T-helper 2 cell treated with Interferon-gamma antibody and Interleukin-4, amounts not matched to agents 100 ng/mL and 5 ng/mL, for 36 hours (primary cell): ENCODE data around the gene ATF7IP2. TPM values are rescaled to one million over a fixed set of nuclear protein-coding genes. Genes with fewer than 3 reads are reported as not detected.
"Not testable (repeated sequence)": the region's sequence is repeated elsewhere in the genome, so short reads cannot be mapped to it uniquely, and the experiment has no call there.

ENCODE experiments used
- intact Hi-C: fragments of 100-400 bp; cut with micrococcal nuclease; formaldehyde crosslinking; loops from one replicate; pipeline ENCODE4 v1.15.1; 2023
- total RNA-seq: library from RNA; stranded (reverse); gene quantifications from 2 replicates; pipeline ENCODE4 v1.2.3, GENCODE V29; 2022

Gene ATF7IP2, protein sequence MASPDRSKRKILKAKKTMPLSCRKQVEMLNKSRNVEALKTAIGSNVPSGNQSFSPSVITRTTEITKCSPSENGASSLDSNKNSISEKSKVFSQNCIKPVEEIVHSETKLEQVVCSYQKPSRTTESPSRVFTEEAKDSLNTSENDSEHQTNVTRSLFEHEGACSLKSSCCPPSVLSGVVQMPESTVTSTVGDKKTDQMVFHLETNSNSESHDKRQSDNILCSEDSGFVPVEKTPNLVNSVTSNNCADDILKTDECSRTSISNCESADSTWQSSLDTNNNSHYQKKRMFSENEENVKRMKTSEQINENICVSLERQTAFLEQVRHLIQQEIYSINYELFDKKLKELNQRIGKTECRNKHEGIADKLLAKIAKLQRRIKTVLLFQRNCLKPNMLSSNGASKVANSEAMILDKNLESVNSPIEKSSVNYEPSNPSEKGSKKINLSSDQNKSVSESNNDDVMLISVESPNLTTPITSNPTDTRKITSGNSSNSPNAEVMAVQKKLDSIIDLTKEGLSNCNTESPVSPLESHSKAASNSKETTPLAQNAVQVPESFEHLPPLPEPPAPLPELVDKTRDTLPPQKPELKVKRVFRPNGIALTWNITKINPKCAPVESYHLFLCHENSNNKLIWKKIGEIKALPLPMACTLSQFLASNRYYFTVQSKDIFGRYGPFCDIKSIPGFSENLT
- 41.9 and 45.7 TPM in 2 replicates for total RNA-seq

DNA sequence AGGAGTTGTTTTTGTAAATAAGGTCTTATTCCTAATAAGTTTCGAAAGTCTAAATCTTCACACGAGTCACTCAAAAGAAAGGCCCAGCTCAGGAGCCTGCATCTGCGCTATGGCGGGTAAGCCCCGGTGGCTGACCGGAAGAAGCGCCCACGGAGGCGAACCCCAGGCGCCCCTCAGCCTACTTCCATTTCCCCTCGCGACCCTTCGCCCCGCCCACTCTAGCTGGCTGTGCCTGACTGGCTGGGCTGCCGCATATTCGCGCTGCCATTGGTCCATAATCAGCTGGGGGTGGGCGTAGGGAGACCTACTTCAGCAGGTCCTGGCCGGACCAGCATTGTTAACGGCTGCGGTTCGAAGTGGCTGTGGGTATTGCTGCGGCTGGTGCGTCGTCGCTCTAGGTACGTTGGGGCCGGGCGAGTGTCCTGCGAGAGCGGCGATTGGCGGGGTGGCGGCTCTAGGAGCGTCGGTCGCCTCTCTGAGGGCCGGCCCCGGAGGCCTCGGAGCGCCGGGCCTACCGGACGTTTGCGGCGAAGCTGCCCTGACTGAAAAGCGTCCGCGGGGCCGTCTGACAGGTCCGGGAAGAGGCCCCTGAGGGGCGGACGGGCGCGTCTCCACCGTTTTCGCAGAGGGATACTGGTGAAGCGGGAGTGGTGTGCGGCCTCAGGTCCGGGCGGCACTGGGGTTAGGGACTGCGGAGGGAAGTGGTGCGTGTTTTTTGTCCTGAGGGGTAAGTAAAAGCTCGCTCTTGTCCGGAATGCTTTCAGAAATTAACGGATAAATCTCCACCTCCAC lies at the start of gene ATF7IP2:
Gene ATF7IP2, plus strand, starts transcription at position 337 of the 792 bp plus-strand sequence. CDS start 44,560 bp downstream, outside the sequence.
- intact Hi-C loops = loop anchor here (5.0 kb wide), 3 partner anchors 121 to 491 kb away; partner anchors contain the start of genes CIITA and NUBP1

DNA sequence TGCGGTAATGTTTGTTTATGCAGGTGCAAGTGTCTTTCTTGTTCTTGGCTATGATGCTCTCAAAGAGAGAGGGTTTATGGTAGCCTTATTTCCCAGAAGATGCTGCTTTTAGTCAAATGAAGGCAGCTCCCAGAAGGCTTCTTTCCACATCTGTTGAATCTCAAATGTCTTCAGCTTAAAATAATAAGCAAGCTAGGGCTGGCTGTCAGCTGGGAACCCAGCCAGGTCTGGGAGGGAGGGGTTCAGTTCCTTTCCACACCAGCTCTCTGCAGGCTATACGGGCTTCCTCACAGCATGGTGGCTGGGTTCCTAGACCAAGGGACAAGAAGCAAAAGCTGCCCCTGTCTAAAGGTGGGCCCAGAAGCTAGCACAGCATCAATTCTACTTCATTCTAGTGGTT lies 47.4 kb upstream of the ATF7IP2 start:
- intact Hi-C loops = no loop called here

- intact Hi-C loops = no loop called here
These were observed 45.8 kb upstream of the ATF7IP2 start for GRCh38 chr16:10339777-10340732.

- intact Hi-C loops = no loop called here
These were observed 42.6 kb upstream of the ATF7IP2 start for GRCh38 chr16:10343124-10343760.

DNA sequence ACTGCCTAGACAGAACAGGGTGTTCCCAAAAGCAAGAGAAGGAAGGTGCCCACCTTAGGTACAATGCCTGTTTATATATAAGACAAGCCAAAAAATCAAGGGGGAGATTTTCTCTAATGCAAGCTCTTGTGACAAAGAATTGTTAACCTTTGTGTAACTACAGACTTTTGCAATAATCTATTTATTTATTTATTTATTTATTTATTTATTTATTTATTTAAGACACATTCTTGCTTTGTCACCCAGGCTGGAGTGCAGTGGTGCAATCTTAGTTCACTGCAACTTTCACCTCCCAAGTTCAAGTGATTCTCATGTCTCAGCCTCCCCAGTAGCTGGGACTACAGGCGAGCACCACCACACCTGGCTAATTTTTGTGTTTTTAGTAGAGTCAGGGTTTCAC lies 41.2 kb upstream of the ATF7IP2 start:
- intact Hi-C loops = not testable (repeated sequence)

- intact Hi-C loops = no loop called here
These were observed 40.2 kb upstream of the ATF7IP2 start for GRCh38 chr16:10345629-10346028.

- intact Hi-C loops = no loop called here
These were observed 36.0 kb upstream of the ATF7IP2 start for GRCh38 chr16:10349851-10350250.

- intact Hi-C loops = no loop called here
These were observed 33.6 kb upstream of the ATF7IP2 start for GRCh38 chr16:10352262-10352661.

GRCh38 chr16:10355589-10355988 lies 30.3 kb upstream of the ATF7IP2 start:
- intact Hi-C loops = no loop called here

DNA sequence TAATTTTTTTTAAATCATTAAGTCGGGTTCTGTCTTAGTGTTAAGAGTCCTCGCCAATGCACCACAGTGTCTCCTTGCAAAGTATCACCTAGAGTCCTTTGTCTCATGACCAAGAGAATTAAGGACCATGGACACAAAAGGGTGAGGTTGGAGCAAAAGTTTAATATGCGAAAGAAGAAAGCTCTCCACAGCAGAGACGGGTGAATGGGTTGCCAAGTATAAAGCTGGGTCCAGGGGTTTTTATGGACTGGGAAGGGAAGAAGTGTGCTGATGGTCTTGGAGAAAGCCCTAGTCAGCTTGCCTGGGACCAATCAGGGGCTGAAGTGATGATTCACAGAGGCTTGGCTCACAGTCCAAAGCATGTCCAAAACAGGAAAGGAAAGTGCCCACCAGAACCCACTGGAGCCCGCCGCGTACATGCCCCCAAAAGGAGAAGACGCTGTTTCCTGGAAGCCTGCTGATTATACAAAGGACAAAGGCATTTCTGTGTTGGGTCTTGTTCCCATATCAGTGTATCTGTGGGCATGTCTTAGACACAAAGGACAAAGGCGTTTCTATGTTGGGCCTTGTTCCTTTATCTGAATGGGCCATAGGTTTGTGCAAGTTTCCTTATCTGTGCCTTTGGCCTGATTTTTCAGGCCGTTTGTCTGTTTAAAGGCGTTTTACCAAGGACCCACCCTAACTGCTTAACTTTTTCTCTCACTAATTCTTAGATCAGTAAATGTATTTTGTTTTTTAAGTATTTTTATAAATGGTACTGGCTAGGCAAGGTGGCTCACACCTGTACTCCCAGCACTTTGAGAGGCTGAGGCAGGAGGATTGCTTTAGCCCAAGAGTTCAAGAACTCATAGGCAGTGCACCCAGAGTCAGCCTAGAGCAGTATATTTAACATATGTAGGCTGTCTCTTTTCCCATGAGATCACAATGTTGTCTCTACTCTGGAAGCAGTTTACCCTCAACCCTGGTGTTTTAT lies 28.7 kb upstream of the ATF7IP2 start:
- intact Hi-C loops = no loop called here

DNA sequence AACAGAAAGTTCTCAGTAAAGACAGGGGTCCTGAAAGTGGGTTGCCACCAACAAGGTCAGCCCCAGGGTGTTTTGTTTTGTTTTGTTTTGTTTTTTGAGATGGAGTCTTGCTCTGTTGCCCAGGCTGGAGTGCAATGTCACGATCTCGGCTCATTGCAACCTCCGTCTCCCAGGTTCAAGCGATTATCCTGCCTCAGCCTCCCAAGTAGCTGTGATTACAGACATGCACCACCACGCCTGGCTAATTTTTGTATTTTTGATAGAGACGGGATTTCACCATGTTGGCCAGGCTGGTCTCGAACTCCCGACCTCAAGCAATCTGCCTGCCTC lies 24.1 kb upstream of the ATF7IP2 start:
- intact Hi-C loops = not testable (repeated sequence)

GRCh38 chr16:10362077-10362863 lies 23.6 kb upstream of the ATF7IP2 start:
- intact Hi-C loops = no loop called here

GRCh38 chr16:10362864-10363197 lies 23.0 kb upstream of the ATF7IP2 start:
- intact Hi-C loops = not testable (repeated sequence)

- intact Hi-C loops = not testable (repeated sequence)
These were observed 19.2 kb upstream of the ATF7IP2 start for GRCh38 chr16:10366619-10367018.

- intact Hi-C loops = no loop called here
These were observed 18.2 kb upstream of the ATF7IP2 start for GRCh38 chr16:10367616-10368188.

DNA sequence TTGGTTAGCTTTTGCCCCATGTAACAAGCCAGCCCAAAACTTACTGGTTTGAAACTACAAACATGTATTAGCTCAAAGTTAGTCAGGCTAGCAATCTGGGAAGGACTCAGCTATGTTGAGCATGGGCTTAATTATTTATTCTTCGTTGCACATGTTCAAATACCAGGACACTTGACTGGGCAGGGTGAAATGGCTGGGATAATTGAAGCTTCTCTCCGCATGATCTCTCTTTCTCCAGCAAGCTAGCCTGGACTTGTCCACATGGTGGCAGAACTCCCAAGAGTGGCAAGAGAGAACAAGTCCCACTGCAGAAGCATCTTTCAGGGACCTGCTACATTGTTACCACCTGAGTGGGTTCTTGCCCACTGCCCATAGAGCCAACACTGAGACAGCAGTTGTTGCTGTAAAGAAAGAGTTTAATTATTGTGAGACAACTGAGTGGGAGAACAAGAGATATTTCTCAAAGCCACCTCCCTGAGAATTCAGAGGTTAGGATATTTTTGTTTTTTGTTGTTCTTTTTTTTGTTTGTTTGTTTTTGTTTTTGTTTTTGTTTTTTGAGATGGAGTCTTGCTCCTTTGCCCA lies 16.8 kb upstream of the ATF7IP2 start:
- intact Hi-C loops = no loop called here

GRCh38 chr16:10370096-10370726 lies 15.7 kb upstream of the ATF7IP2 start:
- intact Hi-C loops = no loop called here
